Upper lobe of left lung (tissue), 4 donors: ENCODE data around the gene DLST.

Experiments used
- EP300 ChIP-seq, 4 donors: sonication (generic); formaldehyde crosslinking; IDR thresholded peaks; one replicate each; pipeline ENCODE4 v1.5.1; 2017; ENCODE audit warnings: antibody characterized with exemption in 4 of 4, control low read depth in 2 of 4
- POLR2AphosphoS5 ChIP-seq, 2 donors: sonication (generic); formaldehyde crosslinking; IDR thresholded peaks; one replicate each; pipeline ENCODE4 v1.5.1; 2017; ENCODE audit warnings: antibody characterized with exemption in 2 of 2

DNA sequence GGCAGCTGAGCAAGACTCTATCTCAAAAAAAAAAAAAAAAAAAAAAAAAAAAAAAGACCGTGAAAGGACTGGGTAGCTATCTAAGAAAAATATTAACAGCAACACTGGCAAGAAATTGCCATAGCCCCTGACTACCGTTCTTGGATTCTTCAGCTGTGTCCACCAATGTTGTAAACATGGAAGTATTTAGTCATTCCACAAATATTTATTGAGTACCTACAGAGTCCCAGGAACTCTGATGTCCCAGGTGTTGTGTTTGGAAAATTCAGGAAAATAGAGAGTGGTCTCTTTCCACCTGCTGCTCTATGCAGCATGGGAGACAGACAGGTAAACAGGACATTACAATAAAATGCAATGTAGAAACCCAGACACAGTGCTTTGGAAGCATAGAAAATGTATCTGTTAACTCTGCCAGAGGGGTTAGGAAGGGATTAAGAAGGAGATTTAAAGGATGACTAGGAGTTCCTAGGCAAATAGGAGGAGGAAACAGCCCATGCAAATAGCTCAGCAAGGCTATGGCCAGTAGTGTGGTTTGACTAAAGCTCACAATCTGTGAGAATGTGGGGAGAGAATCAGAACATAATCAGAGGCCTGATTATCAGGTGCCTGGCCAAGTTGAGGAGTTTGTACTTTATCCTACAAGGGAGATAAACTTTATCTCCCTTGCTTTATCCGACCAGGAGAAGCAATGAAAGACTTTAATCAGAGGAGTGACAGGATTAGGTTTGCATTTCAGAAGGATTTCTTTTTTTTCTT, 2.1 kb upstream of the DLST start:
- TF ChIP-seq EP300 (IDR thresholded peaks at IDR 0.05) (no peak), POLR2AphosphoS5 (IDR thresholded peaks at IDR 0.05) (no peak)
